Measurements from ENCODE around the gene FXR1.

FXR1 gene

DNA sequence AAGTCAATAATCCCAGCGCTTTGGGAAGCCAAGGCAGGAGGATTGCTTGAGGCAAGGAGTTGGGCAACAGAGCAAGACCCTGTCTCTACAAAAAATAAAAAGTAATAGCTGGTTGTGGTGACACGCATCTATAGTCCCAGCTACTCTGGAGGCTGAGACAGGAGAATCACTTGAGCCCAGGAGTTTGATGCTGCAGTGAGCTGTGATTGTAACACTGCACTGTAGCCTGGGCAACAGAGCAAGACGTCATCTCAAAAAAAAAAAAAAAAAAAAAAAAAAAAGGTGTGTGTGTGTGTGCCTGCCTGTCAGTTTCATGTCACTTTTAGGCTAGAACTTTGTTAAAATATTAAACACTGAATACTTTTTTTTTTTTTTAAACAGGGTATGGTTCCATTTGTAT, 48.6 kb downstream of the FXR1 start:
- no peak overlapping the region for H2BK12ac ChIP-seq (ENCODE audit: low read length in 2 of 2)
- H3K4me2 ChIP-seq (ENCODE audit: low read length, poor library complexity, severe bottlenecking): no peak overlapping the region
- no peak overlapping the region for H4K8ac ChIP-seq (ENCODE audit: low read length)
- H3K27ac ChIP-seq (ENCODE audit: low read length, poor library complexity, severe bottlenecking): no peak overlapping the region
- peaks cover 12 to 99% of the 10 kb centered on the region in 2 experiments for H3K36me3 ChIP-seq (ENCODE audit: control insufficient read depth in 1 of 2, insufficient read depth in 2 of 2, low read depth in 1 of 2, low read length in 2 of 2)
- H3K4me1 ChIP-seq (ENCODE audit: control insufficient read depth, insufficient read depth, low read depth, low read length): no peaks in the 10 kb centered on the region
- WGBS: 100% methylated on average over 2 of the region's 3 CpGs
- no peaks in the 10 kb centered on the region for H3K9me3 ChIP-seq (ENCODE audit: control insufficient read depth, low read length)
- H3K14ac ChIP-seq (ENCODE audit: low read length in 2 of 2): no peak overlapping the region
- no peak overlapping the region for H3K4ac ChIP-seq (ENCODE audit: low read depth in 1 of 2, low read length in 2 of 2)
- no peak overlapping the region for H3K9ac ChIP-seq (ENCODE audit: low read length)
- H2AFZ ChIP-seq (ENCODE audit: low read depth, low read length): no peak overlapping the region
- no peak overlapping the region for H4K91ac ChIP-seq (ENCODE audit: low read length)
- no peak overlapping the region for H3K4me3 ChIP-seq (ENCODE audit: insufficient read depth in 1 of 2, low read depth in 1 of 2, low read length in 2 of 2)
- H2BK120ac ChIP-seq (ENCODE audit: low read depth, low read length): no peak overlapping the region
- H3K79me1 ChIP-seq (replicated peaks; ENCODE audit: low read length, poor library complexity, severe bottlenecking): peaks cover 10% of the 10 kb centered on the region
- no peak overlapping the region for H3K23ac ChIP-seq (ENCODE audit: low read length in 2 of 2)
- no peak overlapping the region for H2AK5ac ChIP-seq (ENCODE audit: low read length, severe bottlenecking)
- no peak overlapping the region for H2BK5ac ChIP-seq (ENCODE audit: low read depth, low read length, poor library complexity, severe bottlenecking)
- H3K18ac ChIP-seq (ENCODE audit: low read depth in 1 of 2, low read length in 2 of 2): no peak overlapping the region
- no peak overlapping the region for H2BK15ac ChIP-seq (ENCODE audit: low read depth, poor library complexity, severe bottlenecking)
- DNase-seq: no peak
- no peaks in the 10 kb centered on the region for H3K27me3 ChIP-seq (ENCODE audit: control insufficient read depth in 1 of 2, insufficient read depth in 1 of 2, low read length in 2 of 2)

DNA sequence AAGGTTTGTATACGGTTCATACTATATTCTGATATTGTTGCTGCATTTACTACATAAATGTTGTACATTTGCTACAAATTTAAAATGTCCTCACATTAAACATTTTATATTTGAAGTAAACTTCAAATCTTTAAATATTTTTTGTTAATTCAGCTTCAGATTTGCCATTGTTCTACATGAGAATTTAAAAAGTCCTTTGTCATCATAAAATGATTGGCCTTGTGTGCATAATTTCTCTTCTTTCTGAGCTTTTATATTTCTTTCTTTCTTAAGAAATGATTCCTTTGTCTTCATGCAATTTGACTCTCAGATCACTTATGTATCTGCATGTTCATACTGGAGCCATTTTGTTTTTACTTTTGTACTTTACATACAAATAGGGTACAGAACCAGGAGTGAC, 49.1 kb downstream of the FXR1 start:
- DNase-seq: no peak

GRCh38 chr3:180962530-180962929, 50.1 kb downstream of the FXR1 start:
- no peak overlapping the region for H3K4me3 ChIP-seq (ENCODE audit: insufficient read depth in 1 of 2, low read depth in 1 of 2, low read length in 2 of 2)
- H2BK15ac ChIP-seq (ENCODE audit: low read depth, poor library complexity, severe bottlenecking): no peak overlapping the region
- H3K4me2 ChIP-seq (ENCODE audit: low read length, poor library complexity, severe bottlenecking): no peak overlapping the region
- H2BK120ac ChIP-seq (ENCODE audit: low read depth, low read length): no peak overlapping the region
- H3K27ac ChIP-seq (ENCODE audit: low read length, poor library complexity, severe bottlenecking): no peak overlapping the region
- WGBS: 97% methylated on average over 1 of the region's 1 CpG
- H3K36me3 ChIP-seq (ENCODE audit: control insufficient read depth in 1 of 2, insufficient read depth in 2 of 2, low read depth in 1 of 2, low read length in 2 of 2): peaks cover 12 to 99% of the 10 kb centered on the region in 2 experiments
- H2BK5ac ChIP-seq (ENCODE audit: low read depth, low read length, poor library complexity, severe bottlenecking): no peak overlapping the region
- no peaks in the 10 kb centered on the region for H3K9me3 ChIP-seq (ENCODE audit: control insufficient read depth, low read length)
- no peak overlapping the region for H3K4ac ChIP-seq (ENCODE audit: low read depth in 1 of 2, low read length in 2 of 2)
- no peak overlapping the region for H3K18ac ChIP-seq (ENCODE audit: low read depth in 1 of 2, low read length in 2 of 2)
- no peak overlapping the region for H3K14ac ChIP-seq (ENCODE audit: low read length in 2 of 2)
- no peak overlapping the region for H2AK5ac ChIP-seq (ENCODE audit: low read length, severe bottlenecking)
- H3K79me1 ChIP-seq (replicated peaks; ENCODE audit: low read length, poor library complexity, severe bottlenecking): peaks cover 6% of the 10 kb centered on the region
- no peak overlapping the region for H4K8ac ChIP-seq (ENCODE audit: low read length)
- no peak overlapping the region for H2BK12ac ChIP-seq (ENCODE audit: low read length in 2 of 2)
- H2AFZ ChIP-seq (ENCODE audit: low read depth, low read length): no peak overlapping the region
- no peak for DNase-seq
- no peak overlapping the region for H4K91ac ChIP-seq (ENCODE audit: low read length)
- no peak overlapping the region for H3K23ac ChIP-seq (ENCODE audit: low read length in 2 of 2)
- no peaks in the 10 kb centered on the region for H3K27me3 ChIP-seq (ENCODE audit: control insufficient read depth in 1 of 2, insufficient read depth in 1 of 2, low read length in 2 of 2)
- H3K4me1 ChIP-seq (ENCODE audit: control insufficient read depth, insufficient read depth, low read depth, low read length): no peaks in the 10 kb centered on the region
- no peak overlapping the region for H3K9ac ChIP-seq (ENCODE audit: low read length)

More for the DNA sequence above, 49.1 kb downstream of the FXR1 start:
- Histone ChIP-seq H2BK12ac (ENCODE audit: low read length in 2 of 2) (no peak overlapping the region), H4K8ac (ENCODE audit: low read length) (no peak overlapping the region), H3K4me3 (ENCODE audit: insufficient read depth in 1 of 2, low read depth in 1 of 2, low read length in 2 of 2) (no peak overlapping the region), H3K18ac (ENCODE audit: low read depth in 1 of 2, low read length in 2 of 2) (no peak overlapping the region), H3K79me1 (replicated peaks; ENCODE audit: low read length, poor library complexity, severe bottlenecking) (peaks cover 7% of the 10 kb centered on the region), H3K9ac (ENCODE audit: low read length) (no peak overlapping the region), H2BK120ac (ENCODE audit: low read depth, low read length) (no peak overlapping the region), H4K91ac (ENCODE audit: low read length) (no peak overlapping the region), H3K9me3 (ENCODE audit: control insufficient read depth, low read length) (no peaks in the 10 kb centered on the region), H3K23ac (ENCODE audit: low read length in 2 of 2) (no peak overlapping the region), H3K36me3 (ENCODE audit: control insufficient read depth in 1 of 2, insufficient read depth in 2 of 2, low read depth in 1 of 2, low read length in 2 of 2) (peaks cover 12 to 99% of the 10 kb centered on the region in 2 experiments), H3K27me3 (ENCODE audit: control insufficient read depth in 1 of 2, insufficient read depth in 1 of 2, low read length in 2 of 2) (no peaks in the 10 kb centered on the region), H2BK15ac (ENCODE audit: low read depth, poor library complexity, severe bottlenecking) (no peak overlapping the region), H3K27ac (ENCODE audit: low read length, poor library complexity, severe bottlenecking) (no peak overlapping the region), H3K4me1 (ENCODE audit: control insufficient read depth, insufficient read depth, low read depth, low read length) (no peaks in the 10 kb centered on the region), H3K4ac (ENCODE audit: low read depth in 1 of 2, low read length in 2 of 2) (no peak overlapping the region), H3K14ac (ENCODE audit: low read length in 2 of 2) (no peak overlapping the region), H2AFZ (ENCODE audit: low read depth, low read length) (no peak overlapping the region), H3K4me2 (ENCODE audit: low read length, poor library complexity, severe bottlenecking) (no peak overlapping the region), H2AK5ac (ENCODE audit: low read length, severe bottlenecking) (no peak overlapping the region), H2BK5ac (ENCODE audit: low read depth, low read length, poor library complexity, severe bottlenecking) (no peak overlapping the region)
- no CpG with 5 or more reads among the region's 1 CpG for WGBS

DNA sequence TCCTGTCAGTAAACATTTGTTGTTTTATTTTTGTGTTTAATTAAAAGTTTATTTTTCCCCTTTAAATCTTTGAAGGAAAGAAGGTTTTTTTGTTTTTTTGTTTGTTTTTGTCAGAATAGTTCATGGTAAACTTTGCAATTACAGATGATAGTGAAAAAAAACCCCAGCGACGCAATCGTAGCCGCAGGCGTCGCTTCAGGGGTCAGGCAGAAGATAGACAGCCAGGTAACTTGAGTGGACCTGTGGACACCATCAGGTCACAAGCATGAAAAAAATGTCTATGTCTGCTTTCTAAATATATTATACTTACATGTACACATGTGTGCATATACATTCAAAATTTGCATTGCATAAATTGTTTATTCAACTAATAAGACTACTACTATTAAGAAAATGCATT, 58.5 kb downstream of the FXR1 start:
- Histone ChIP-seq H2BK12ac (ENCODE audit: low read length in 2 of 2) (no peak overlapping the region), H2BK15ac (ENCODE audit: low read depth, poor library complexity, severe bottlenecking) (no peak overlapping the region), H3K79me1 (replicated peaks; ENCODE audit: low read length, poor library complexity, severe bottlenecking) (peaks cover 18% of the 10 kb centered on the region), H3K4me3 (ENCODE audit: insufficient read depth in 1 of 2, low read depth in 1 of 2, low read length in 2 of 2) (no peak overlapping the region), H2AK5ac (ENCODE audit: low read length, severe bottlenecking) (no peak overlapping the region), H3K9ac (ENCODE audit: low read length) (no peak overlapping the region), H3K23ac (ENCODE audit: low read length in 2 of 2) (no peak overlapping the region), H3K36me3 (ENCODE audit: control insufficient read depth in 1 of 2, insufficient read depth in 2 of 2, low read depth in 1 of 2, low read length in 2 of 2) (peaks cover 13 to 87% of the 10 kb centered on the region in 2 experiments), H3K4me1 (ENCODE audit: control insufficient read depth, insufficient read depth, low read depth, low read length) (no peaks in the 10 kb centered on the region), H3K27me3 (ENCODE audit: control insufficient read depth in 1 of 2, insufficient read depth in 1 of 2, low read length in 2 of 2) (no peaks in the 10 kb centered on the region), H4K8ac (ENCODE audit: low read length) (no peak overlapping the region), H3K9me3 (ENCODE audit: control insufficient read depth, low read length) (no peaks in the 10 kb centered on the region), H2BK5ac (ENCODE audit: low read depth, low read length, poor library complexity, severe bottlenecking) (no peak overlapping the region), H3K4ac (ENCODE audit: low read depth in 1 of 2, low read length in 2 of 2) (no peak overlapping the region), H4K91ac (ENCODE audit: low read length) (no peak overlapping the region), H2AFZ (ENCODE audit: low read depth, low read length) (no peak overlapping the region), H3K4me2 (ENCODE audit: low read length, poor library complexity, severe bottlenecking) (no peak overlapping the region), H3K18ac (ENCODE audit: low read depth in 1 of 2, low read length in 2 of 2) (no peak overlapping the region), H3K27ac (ENCODE audit: low read length, poor library complexity, severe bottlenecking) (no peak overlapping the region), H2BK120ac (ENCODE audit: low read depth, low read length) (no peak overlapping the region), H3K14ac (ENCODE audit: low read length in 2 of 2) (no peak overlapping the region)
- 100% methylated on average over 6 of the region's 6 CpGs for WGBS
- DNase-seq: no peak
